ENCODE measurements around the gene PRPSAP2. TPM values are rescaled to one million over a fixed set of nuclear protein-coding genes. Genes with fewer than 3 reads are reported as not detected.
"Not testable (repeated sequence)": the region's sequence is repeated elsewhere in the genome, so short reads cannot be mapped to it uniquely, and the experiment has no call there.

The PRPSAP2 gene
- total RNA-seq, 2 experiments from 2014 or later = 57.3 to 57.8 TPM

- ChIA-PET POLR2A (interaction anchor here (0.5 to 1.9 kb wide), 8 partner anchors 9 to 1622 kb away, joined by 3 to 13 read pairs (median 4); partner anchors contain the start of gene FLCN), CTCF (interaction anchor here (0.8 to 3.0 kb wide), 9 partner anchors 9 to 233 kb away, joined by 3 to 12 read pairs (median 4); no protein-coding TSS in a partner anchor)
- no peaks in the 10 kb centered on the region for H3K27me3 Mint-ChIP-seq (ENCODE audit: low read depth)
- H3K27ac Mint-ChIP-seq = peak overlapping the region; percentile 85
- H3K36me3 Mint-ChIP-seq (ENCODE audit: low read depth) = peaks cover 10% of the 10 kb centered on the region
- ATAC-seq = no peak
- no peak for DNase-seq
- no peaks in the 10 kb centered on the region for H3K9me3 Mint-ChIP-seq (ENCODE audit: insufficient read depth)
- H3K4me1 Mint-ChIP-seq (ENCODE audit: low read depth) = peaks cover 53% of the 10 kb centered on the region
- peak overlapping the region; percentile 89 for H3K4me3 Mint-ChIP-seq
Measured at GRCh38 chr17:18858567-18859245, 775 bp downstream of the PRPSAP2 start.

GRCh38 chr17:18859256-18859655 lies 1.3 kb downstream of the PRPSAP2 start:
- ATAC-seq (no peak), DNase-seq (no peak)
- peak overlapping the region; percentile 89 for H3K4me3 Mint-ChIP-seq
- peaks cover 10% of the 10 kb centered on the region for H3K36me3 Mint-ChIP-seq (ENCODE audit: low read depth)
- H3K4me1 Mint-ChIP-seq (ENCODE audit: low read depth) = peaks cover 53% of the 10 kb centered on the region
- H3K27me3 Mint-ChIP-seq (ENCODE audit: low read depth) = no peaks in the 10 kb centered on the region
- no peaks in the 10 kb centered on the region for H3K9me3 Mint-ChIP-seq (ENCODE audit: insufficient read depth)
- ChIA-PET POLR2A (interaction anchor here (0.5 to 1.9 kb wide), 7 partner anchors 10 to 1622 kb away, joined by 3 to 13 read pairs (median 3); partner anchors contain the start of gene FLCN), CTCF (interaction anchor here (0.8 to 3.0 kb wide), 9 partner anchors 8 to 233 kb away, joined by 3 to 12 read pairs (median 4); no protein-coding TSS in a partner anchor)
- H3K27ac Mint-ChIP-seq = peak overlapping the region; percentile 56

GRCh38 chr17:18860161-18860972 lies 2.4 kb downstream of the PRPSAP2 start:
- Mint-ChIP-seq H3K4me3 (peak overlapping the region; percentile 56), H3K4me1 (ENCODE audit: low read depth) (peaks cover 47% of the 10 kb centered on the region), H3K27ac (peak overlapping the region; percentile 69), H3K27me3 (ENCODE audit: low read depth) (no peaks in the 10 kb centered on the region), H3K36me3 (ENCODE audit: low read depth) (peaks cover 14% of the 10 kb centered on the region), H3K9me3 (ENCODE audit: insufficient read depth) (no peaks in the 10 kb centered on the region)
- CTCF ChIA-PET = interaction anchor here (1.9 to 3.0 kb wide), 5 partner anchors 41 to 234 kb away, joined by 4 to 10 read pairs (median 8); no protein-coding TSS in a partner anchor
- peak; percentile 9 for ATAC-seq
- peak; percentile 53 for DNase-seq
- POLR2A ChIA-PET = interaction anchor here (1.5 kb wide), 1 partner anchor 41 kb away, joined by 5 read pairs; no protein-coding TSS in a partner anchor

GRCh38 chr17:18862011-18862410 lies 4.1 kb downstream of the PRPSAP2 start:
- ATAC-seq = no peak
- Mint-ChIP-seq H3K9me3 (ENCODE audit: insufficient read depth) (no peaks in the 10 kb centered on the region), H3K27ac (no peak overlapping the region), H3K36me3 (ENCODE audit: low read depth) (peaks cover 19% of the 10 kb centered on the region), H3K4me1 (ENCODE audit: low read depth) (peaks cover 35% of the 10 kb centered on the region), H3K27me3 (ENCODE audit: low read depth) (no peaks in the 10 kb centered on the region), H3K4me3 (no peak overlapping the region)
- ChIA-PET CTCF (interaction anchor here (2.0 to 2.2 kb wide), 2 partner anchors 69 to 99 kb away, joined by 4 to 10 read pairs; no protein-coding TSS in a partner anchor), POLR2A (no interaction called here)
- no peak for DNase-seq

- H3K27me3 Mint-ChIP-seq (ENCODE audit: low read depth); H3K9me3 Mint-ChIP-seq (ENCODE audit: insufficient read depth); H3K4me3 Mint-ChIP-seq; POLR2A ChIA-PET; DNase-seq; ATAC-seq; H3K27ac Mint-ChIP-seq: not testable (repeated sequence)
- Mint-ChIP-seq H3K36me3 (ENCODE audit: low read depth) (peaks cover 29% of the 10 kb centered on the region), H3K4me1 (ENCODE audit: low read depth) (peaks cover 22% of the 10 kb centered on the region)
- CTCF ChIA-PET = interaction anchor here (1.2 kb wide), 2 partner anchors 34 to 96 kb away, joined by 3 to 4 read pairs; no protein-coding TSS in a partner anchor
Measured at GRCh38 chr17:18864996-18865395, 7.1 kb downstream of the PRPSAP2 start.

GRCh38 chr17:18866866-18867813 lies 9.2 kb downstream of the PRPSAP2 start:
- POLR2A ChIA-PET = interaction anchor here (1.1 kb wide), 1 partner anchor 9 kb away, joined by 4 read pairs; the partner anchor contains the start of gene PRPSAP2
- H3K4me1 Mint-ChIP-seq (ENCODE audit: low read depth) = peaks cover 3% of the 10 kb centered on the region
- ATAC-seq = no peak

GRCh38 chr17:18877104-18877645 lies 19.2 kb downstream of the PRPSAP2 start:
- DNase-seq (no peak), ATAC-seq (no peak)
- Mint-ChIP-seq H3K4me3 (no peak overlapping the region), H3K27ac (peak overlapping the region; percentile 3), H3K36me3 (ENCODE audit: low read depth) (peaks cover 47% of the 10 kb centered on the region), H3K9me3 (ENCODE audit: insufficient read depth) (no peaks in the 10 kb centered on the region), H3K4me1 (ENCODE audit: low read depth) (no peaks in the 10 kb centered on the region), H3K27me3 (ENCODE audit: low read depth) (no peaks in the 10 kb centered on the region)
- ChIA-PET CTCF (no interaction called here), POLR2A (no interaction called here)

More at GRCh38 chr17:18866866-18867813, 9.2 kb downstream of the PRPSAP2 start:
- CTCF ChIA-PET = interaction anchor here (1.0 kb wide), 1 partner anchor 8 kb away, joined by 5 read pairs; no protein-coding TSS in a partner anchor
- no peak for DNase-seq
- Mint-ChIP-seq H3K36me3 (ENCODE audit: low read depth) (peaks cover 30% of the 10 kb centered on the region), H3K27ac (no peak overlapping the region), H3K9me3 (ENCODE audit: insufficient read depth) (no peaks in the 10 kb centered on the region), H3K4me3 (no peak overlapping the region), H3K27me3 (ENCODE audit: low read depth) (no peaks in the 10 kb centered on the region)

GRCh38 chr17:18888766-18889290 lies 30.9 kb downstream of the PRPSAP2 start:
- no peak overlapping the region for H3K4me3 Mint-ChIP-seq
- POLR2A ChIA-PET = no interaction called here
- DNase-seq = no peak
- peaks cover 52% of the 10 kb centered on the region for H3K36me3 Mint-ChIP-seq (ENCODE audit: low read depth)
- no peak overlapping the region for H3K27ac Mint-ChIP-seq
- H3K9me3 Mint-ChIP-seq (ENCODE audit: insufficient read depth) = no peaks in the 10 kb centered on the region
- CTCF ChIA-PET = no interaction called here
- no peaks in the 10 kb centered on the region for H3K27me3 Mint-ChIP-seq (ENCODE audit: low read depth)
- no peak for ATAC-seq
- no peaks in the 10 kb centered on the region for H3K4me1 Mint-ChIP-seq (ENCODE audit: low read depth)

GRCh38 chr17:18889658-18890057 lies 31.7 kb downstream of the PRPSAP2 start:
- DNase-seq (no peak), ATAC-seq (no peak)
- ChIA-PET CTCF (no interaction called here), POLR2A (no interaction called here)
- H3K9me3 Mint-ChIP-seq (ENCODE audit: insufficient read depth) = no peaks in the 10 kb centered on the region
- no peaks in the 10 kb centered on the region for H3K4me1 Mint-ChIP-seq (ENCODE audit: low read depth)
- H3K27me3 Mint-ChIP-seq (ENCODE audit: low read depth) = no peaks in the 10 kb centered on the region
- peaks cover 52% of the 10 kb centered on the region for H3K36me3 Mint-ChIP-seq (ENCODE audit: low read depth)
- H3K27ac Mint-ChIP-seq = no peak overlapping the region
- no peak overlapping the region for H3K4me3 Mint-ChIP-seq

- POLR2A ChIA-PET = no interaction called here
Measured at GRCh38 chr17:18891541-18891940, 33.6 kb downstream of the PRPSAP2 start.

More at GRCh38 chr17:18891541-18891940, 33.6 kb downstream of the PRPSAP2 start:
- Mint-ChIP-seq H3K9me3 (ENCODE audit: insufficient read depth) (peaks cover 3% of the 10 kb centered on the region), H3K4me3 (no peak overlapping the region), H3K27me3 (ENCODE audit: low read depth) (no peaks in the 10 kb centered on the region), H3K27ac (no peak overlapping the region), H3K4me1 (ENCODE audit: low read depth) (peaks cover 4% of the 10 kb centered on the region), H3K36me3 (ENCODE audit: low read depth) (peaks cover 57% of the 10 kb centered on the region)
- CTCF ChIA-PET = interaction anchor here (0.8 kb wide), 1 partner anchor 9 kb away, joined by 3 read pairs; no protein-coding TSS in a partner anchor
- ATAC-seq = no peak
- no peak for DNase-seq

Data from activated CD8-positive, alpha-beta T cell treated with anti-CD3 and anti-CD28 coated beads, Interleukin-2, amount 10 ng/mL, durations not matched to agents 7 days and 5 days (primary cell).